OCI-LY7 (cell line): ENCODE measurements around the gene CLCA2.

Source experiments
- EZH2phosphoT487 ChIP-seq: fragments of 200-600 bp; sonication (generic); IDR thresholded peaks from 2 replicates; pipeline ENCODE4 v1.6.1; 2018; ENCODE audit warnings: low read depth, borderline replicate concordance, mild to moderate bottlenecking, mixed run types, antibody characterized with exemption, low read length, moderate library complexity, mixed read lengths
- TF ChIP-seq, protein P1 (sequence below): fragments of 200-600 bp; sonication (generic); conservative IDR thresholded peaks from 2 replicates; pipeline ENCODE4 v1.5.1; 2014; ENCODE audit warnings: mild to moderate bottlenecking, antibody characterized with exemption, low read length, moderate library complexity, mixed read lengths

GRCh38 chr1:86378813-86379212, 45.2 kb upstream of the CLCA2 start:
- TF ChIP-seq, protein P1, sequence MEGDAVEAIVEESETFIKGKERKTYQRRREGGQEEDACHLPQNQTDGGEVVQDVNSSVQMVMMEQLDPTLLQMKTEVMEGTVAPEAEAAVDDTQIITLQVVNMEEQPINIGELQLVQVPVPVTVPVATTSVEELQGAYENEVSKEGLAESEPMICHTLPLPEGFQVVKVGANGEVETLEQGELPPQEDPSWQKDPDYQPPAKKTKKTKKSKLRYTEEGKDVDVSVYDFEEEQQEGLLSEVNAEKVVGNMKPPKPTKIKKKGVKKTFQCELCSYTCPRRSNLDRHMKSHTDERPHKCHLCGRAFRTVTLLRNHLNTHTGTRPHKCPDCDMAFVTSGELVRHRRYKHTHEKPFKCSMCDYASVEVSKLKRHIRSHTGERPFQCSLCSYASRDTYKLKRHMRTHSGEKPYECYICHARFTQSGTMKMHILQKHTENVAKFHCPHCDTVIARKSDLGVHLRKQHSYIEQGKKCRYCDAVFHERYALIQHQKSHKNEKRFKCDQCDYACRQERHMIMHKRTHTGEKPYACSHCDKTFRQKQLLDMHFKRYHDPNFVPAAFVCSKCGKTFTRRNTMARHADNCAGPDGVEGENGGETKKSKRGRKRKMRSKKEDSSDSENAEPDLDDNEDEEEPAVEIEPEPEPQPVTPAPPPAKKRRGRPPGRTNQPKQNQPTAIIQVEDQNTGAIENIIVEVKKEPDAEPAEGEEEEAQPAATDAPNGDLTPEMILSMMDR = no peak
- TF ChIP-seq EZH2phosphoT487 = no peak
